GM12875 (cell line): ENCODE results near the gene PBRM1.

Source experiments
- H3K4me3 ChIP-seq: one replicate; pipeline ENCODE4 v1.5.1; 2011; ENCODE audit warnings: low read depth, low read length, control low read depth
- TF ChIP-seq, protein P1 (sequence below): IDR thresholded peaks from 2 replicates; pipeline ENCODE4 v1.5.1; 2011; ENCODE audit warnings: low read depth, mild to moderate bottlenecking, control low read depth, inconsistent platforms, low read length, moderate library complexity, borderline replicate concordance; ENCODE audit not compliant: insufficient read depth

The PBRM1 gene

DNA sequence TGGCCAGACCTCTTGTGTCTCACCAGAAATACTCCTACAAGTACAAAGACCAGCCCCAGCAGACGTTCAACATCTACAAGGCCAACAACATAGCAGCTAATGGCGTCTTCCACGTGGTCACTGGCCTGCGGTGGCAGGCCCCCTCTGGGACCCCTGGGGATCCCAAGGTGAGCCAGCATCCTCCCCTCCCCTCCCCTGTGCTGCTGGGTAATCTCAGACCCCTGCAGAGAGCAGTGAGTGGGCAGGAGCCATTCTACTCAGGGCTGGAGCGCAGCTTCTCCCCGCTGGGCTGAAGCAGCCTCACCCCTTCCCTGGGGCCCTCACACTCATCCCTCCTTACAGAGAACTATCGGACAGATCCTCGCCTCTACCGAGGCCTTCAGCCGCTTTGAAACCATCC, 180.7 kb downstream of the PBRM1 start:
- H3K4me3 ChIP-seq: no peak overlapping the region
- TF ChIP-seq, protein P1, sequence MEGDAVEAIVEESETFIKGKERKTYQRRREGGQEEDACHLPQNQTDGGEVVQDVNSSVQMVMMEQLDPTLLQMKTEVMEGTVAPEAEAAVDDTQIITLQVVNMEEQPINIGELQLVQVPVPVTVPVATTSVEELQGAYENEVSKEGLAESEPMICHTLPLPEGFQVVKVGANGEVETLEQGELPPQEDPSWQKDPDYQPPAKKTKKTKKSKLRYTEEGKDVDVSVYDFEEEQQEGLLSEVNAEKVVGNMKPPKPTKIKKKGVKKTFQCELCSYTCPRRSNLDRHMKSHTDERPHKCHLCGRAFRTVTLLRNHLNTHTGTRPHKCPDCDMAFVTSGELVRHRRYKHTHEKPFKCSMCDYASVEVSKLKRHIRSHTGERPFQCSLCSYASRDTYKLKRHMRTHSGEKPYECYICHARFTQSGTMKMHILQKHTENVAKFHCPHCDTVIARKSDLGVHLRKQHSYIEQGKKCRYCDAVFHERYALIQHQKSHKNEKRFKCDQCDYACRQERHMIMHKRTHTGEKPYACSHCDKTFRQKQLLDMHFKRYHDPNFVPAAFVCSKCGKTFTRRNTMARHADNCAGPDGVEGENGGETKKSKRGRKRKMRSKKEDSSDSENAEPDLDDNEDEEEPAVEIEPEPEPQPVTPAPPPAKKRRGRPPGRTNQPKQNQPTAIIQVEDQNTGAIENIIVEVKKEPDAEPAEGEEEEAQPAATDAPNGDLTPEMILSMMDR: no peak

DNA sequence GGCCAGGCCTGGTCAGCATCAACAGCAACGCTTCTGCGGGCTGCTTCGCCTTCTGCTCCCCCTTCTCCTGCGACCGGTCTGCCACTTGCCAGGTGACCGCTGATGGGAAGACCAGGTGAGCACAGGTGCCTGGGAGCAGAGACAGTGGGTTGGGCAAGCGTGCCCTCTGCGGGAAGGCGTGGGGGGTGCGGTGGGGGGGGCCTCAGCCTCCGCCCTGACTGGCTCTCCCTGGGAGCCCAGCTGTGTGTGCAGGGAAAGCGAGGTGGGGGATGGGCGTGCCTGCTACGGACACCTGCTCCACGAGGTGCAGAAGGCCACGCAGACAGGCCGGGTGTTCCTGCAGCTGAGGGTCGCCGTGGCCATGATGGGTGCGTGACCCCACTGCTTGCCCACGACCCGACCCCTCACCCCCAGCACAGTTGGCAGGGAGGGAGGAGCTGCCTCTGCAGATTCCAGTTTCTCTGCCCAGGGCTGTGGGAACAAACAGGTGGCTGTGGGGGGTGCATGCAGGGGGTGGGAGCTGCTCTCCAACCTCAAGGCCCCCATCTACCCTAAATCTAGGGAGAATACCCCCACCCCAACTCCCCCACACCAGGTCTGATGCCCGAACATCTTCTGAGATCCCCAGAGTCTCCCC, 181.8 kb downstream of the PBRM1 start:
- TF ChIP-seq, protein P1: no peak

GRCh38 chr3:52502808-52503350, 182.8 kb downstream of the PBRM1 start:
- no peak overlapping the region for H3K4me3 ChIP-seq
- TF ChIP-seq, protein P1: no peak

More for the DNA sequence above, 181.8 kb downstream of the PBRM1 start:
- H3K4me3 ChIP-seq: no peak overlapping the region

GRCh38 chr3:52502001-52502400, 183.7 kb downstream of the PBRM1 start:
- no peak overlapping the region for H3K4me3 ChIP-seq
- TF ChIP-seq, protein P1: no peak

GRCh38 chr3:52501046-52501445, 184.7 kb downstream of the PBRM1 start:
- TF ChIP-seq, protein P1: no peak
- no peak overlapping the region for H3K4me3 ChIP-seq

DNA sequence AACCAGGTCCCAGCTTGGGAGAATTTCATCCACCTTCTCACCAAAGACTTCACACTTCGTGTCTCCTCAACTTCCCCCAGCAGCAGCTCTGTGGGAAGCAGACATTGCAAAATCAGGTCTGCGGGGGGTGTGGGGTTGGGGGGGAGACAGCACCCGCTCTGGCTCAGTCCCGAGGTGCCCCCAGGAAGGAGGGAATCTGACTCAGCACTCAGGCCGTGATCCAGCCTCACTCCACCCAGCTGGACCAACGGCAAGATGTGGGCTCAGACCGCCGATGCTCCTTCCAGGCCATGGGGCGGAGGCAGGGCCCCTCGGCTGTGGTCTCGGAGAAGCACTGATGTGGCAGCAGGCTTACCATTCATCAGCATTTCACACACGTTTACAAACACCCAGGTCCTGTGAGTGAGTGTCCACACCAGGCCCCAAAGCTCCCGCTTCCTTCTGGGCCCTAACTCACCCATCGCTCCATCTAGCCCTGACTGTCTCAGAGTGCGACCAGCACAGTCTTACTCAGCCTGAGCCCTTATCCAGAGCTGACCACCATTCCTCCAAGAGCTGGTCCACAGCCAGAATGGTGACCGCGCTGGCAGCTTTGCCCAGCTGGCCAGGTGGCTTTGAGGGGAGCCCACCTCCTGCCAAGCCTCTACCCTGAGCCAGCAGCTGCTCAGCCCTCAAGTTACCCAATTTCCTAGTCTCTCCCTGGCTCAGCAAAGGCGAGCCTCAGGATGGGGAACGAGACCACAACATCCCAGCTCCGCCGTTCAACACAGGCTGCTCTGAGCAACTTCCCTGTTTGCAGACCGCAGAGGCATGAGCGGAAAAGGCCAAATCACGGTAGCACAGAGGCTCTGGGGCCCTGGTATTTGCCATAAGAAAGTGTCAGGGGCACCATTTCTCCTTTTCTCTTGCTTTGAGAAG, 187.3 kb downstream of the PBRM1 start:
- H3K4me3 ChIP-seq: no peak overlapping the region
- TF ChIP-seq, protein P1: no peak
